Inflammatory macrophage (primary cell): ENCODE measurements around the gene LRRC63.
"Not testable (repeated sequence)": the region's sequence is repeated elsewhere in the genome, so short reads cannot be mapped to it uniquely, and the experiment has no call there.

Experiments
- DNase-seq, 2 donors: peaks; one replicate each; pipeline ENCODE4 v3.0.0-alpha.2; 2020 to 2022

The LRRC63 gene

DNA sequence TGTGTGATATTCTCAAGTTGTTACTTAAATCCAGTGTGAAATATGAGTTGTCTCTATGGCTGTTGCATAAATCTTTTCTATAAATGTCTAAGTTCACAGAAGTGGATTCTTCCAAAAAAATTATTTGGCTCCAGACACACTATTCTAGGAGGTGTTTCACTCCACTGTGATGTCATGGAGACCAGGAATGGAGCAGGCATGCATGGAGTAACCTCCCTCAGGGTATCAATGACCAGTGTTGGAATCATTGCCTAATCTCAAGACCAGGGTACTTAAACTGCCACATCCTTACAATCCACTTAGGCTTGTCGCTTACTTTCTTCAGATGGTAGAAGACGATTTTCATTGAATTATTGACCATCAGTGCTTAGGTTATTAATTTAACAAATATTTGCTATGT is 55.4 kb downstream of the LRRC63 start:
- DNase-seq = no peak

DNA sequence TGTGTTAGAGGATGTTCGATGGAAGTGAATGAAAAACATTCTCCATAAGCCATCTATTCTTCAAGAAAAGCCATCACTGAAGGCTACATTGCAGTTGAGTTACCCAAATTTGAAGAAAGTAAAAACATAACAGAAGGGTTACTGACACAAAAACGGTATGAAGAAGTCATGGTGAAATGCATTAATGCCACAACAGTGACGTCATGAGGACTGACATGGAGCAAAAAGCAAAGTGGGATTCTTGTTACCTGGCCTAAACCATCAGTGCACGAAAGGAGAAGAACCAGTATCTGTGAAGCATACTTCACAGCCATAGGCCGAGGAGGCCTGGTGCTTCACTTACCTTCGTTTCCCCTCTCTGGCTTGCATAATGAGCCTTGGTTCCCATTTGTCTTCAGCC is 58.7 kb downstream of the LRRC63 start:
- DNase-seq = no peak

DNA sequence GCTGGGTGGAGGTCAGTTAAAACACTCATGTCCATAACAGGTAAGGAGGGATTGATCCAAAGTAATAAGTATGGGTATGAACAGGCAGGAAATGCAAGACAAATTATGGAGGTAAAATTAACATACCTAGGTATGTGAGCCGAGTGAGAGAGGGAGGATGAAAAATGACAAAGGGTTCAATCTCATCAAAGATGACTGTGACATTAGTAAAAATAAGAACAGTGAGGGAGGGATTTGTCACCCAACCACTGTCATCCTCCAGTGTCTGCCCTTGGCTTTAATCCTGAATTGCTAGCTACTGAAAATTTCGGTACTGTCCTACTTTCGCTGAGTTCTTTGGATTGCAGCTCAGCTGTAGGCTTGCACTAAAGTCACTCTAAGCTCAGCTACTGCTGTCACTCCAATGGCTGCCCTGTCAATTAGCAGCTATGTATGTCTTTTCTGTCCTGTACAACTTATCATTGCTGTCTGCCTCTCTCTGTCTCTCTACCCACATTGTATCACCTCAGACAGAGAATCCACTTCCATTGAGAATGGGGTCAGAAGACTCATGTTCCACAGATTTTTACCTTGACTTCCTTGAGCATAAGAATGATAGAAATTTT is 62.5 kb downstream of the LRRC63 start:
- DNase-seq = no peak

DNA sequence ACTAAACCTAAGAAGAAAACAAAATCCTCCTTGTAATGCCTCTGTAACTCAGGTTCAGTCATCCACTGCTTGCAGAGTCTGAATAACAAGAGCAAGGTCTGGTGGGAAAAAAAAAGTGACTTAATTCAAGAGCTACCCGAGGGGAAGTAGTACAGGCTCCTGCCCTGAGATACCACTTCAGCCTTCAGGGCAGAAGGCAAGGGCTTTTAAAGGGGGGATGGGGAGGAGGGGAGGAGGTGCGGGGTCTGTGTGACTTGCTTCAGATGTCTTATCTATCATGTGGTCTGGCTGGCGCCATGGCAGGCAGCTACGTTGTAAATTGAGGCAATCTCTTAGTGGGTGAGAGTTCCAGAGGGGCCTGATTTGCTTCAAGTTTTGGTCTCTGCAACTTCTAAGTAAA is 66.7 kb downstream of the LRRC63 start:
- peak; percentile 8 to 10 for DNase-seq

DNA sequence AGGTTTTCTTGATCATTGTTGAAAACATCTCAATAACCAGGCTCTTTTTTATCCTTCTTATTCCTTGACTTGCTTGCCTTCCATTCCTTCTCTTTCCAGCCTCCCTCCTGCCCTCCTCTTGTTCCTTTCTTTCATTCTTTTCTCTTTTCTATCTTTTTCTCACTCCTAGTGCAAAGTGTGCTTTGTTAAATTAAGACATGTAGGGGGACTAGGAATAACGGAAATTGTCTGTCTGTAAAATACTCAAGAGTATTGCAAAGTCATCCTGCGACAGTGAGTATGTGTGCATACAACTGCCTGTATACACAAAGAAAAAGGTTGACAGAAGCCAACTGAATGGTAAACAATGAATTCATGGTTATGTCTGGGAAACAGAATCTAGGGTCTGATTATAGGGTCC is 70.1 kb downstream of the LRRC63 start:
- DNase-seq = no peak

DNA sequence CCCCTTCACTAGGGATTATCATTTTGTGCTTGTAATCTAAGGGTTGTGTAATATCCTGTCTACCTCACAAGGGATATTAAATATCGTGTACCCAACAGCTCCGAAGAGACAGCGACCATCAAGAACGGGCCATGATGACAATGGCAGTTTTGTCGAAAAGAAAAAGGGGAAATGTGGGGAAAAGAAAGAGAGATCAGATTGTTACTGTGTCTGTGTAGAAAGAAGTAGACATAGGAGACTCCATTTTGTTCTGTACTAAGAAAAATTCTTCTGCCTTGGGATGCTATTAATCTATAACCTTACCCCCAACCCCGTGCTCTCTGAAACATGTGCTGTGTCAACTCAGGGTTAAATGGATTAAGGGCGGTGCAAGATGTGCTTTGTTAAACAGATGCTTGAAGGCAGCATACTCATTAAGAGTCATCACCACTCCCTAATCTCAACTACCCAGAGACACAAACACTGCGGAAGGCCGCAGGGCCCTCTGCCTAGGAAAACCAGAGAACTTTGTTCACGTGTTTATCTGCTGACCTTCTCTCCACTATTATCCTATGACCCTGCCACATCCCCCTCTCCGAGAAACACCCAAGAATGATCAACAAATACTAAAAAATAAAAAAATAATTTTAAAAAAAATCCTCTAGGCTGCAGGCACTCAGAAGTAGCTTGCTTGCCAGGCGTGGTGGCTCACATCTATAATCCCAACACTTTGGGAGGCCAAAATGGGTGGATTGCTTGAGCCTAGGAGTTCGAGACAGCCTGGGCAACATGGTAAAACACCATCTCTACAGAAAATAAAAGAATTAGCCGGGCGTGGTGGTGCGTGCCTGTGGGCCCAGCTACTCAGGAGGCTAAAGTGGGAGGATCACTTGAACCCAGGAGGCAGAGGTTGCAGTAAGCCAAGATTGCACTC is 72.4 kb downstream of the LRRC63 start:
- not testable (repeated sequence) for DNase-seq

DNA sequence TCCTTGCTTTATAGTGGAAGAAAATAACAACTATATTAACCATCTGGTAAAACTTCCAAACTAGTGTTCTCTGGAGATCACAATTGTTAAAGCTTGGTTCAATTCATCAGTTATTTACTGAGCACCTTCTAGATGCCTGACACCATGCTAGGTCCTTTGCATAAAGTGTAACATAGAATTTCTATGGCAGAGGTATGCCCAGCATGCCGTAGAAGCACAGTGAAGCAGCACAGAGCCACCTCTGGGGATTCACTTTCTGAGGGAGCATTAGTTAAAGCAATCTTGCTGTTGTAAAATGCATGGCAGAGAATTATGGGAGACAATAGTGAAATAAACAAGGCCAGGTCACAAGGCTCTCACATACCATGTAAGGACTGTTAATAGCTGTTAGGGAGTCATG is 75.2 kb downstream of the LRRC63 start:
- DNase-seq = no peak

DNA sequence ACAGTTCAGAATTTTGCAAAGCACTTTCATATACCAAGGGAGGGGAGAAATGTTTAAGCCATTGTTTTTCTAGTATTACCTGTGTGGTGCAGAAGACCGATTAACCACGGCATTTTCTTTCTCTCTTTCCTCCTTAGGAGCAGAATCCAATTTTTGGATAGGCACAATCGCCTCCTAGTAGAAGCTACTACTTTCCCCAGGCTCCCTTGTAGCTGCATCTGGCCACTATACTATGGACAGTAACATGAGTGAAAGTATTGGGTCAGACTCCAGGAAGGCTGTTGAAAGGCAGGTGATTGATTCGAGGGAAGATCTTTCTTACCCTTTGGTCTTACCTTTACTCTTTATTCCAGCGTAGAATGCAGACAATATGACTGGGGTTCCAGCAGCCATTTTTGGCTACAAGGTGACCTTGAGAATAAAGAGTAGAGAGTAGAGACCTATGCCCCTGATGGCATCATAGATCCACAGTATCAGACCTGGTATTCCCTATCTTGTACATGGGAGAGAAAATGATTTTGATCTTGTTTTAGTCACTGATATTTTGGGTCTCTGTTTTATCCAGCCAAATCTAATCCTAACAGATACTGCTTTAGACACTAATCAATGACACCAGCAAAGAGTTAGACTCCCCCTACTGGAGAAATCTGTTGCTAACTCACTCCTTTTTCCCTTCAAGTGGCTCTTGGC is 77.0 kb downstream of the LRRC63 start:
- peak; percentile 71 to 80 for DNase-seq

DNA sequence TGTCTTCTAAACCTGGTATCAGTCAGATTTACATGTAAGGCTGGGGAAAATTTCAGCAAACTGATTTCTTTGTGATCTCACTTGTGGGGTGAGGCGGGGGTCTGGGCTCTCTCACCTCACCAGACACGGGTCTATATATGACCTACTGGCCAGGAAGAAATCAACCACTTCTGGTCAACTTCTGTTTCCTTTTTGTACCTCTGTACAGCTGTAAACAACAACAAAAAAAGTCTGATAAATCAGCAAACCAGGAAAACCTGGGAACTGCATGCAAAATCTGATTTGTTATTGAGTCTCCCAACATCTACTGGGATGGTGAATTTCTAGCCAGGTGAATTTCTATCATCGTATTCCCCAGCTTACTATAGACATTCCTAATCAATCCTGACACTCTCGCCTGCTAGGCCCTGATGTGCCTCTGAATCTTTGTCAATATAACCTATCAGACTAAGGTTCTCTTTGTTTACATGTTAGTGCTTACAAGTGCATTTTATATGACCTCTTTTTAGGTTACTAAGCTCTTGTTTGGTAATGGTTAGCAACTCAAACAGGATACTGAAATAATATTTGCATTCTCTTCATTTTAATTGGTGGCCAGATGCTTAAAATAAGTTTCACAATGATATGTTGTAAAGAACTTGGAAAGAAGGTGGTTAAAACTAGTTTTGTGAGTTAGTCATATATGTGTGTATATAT is 77.7 kb downstream of the LRRC63 start:
- DNase-seq = no peak

DNA sequence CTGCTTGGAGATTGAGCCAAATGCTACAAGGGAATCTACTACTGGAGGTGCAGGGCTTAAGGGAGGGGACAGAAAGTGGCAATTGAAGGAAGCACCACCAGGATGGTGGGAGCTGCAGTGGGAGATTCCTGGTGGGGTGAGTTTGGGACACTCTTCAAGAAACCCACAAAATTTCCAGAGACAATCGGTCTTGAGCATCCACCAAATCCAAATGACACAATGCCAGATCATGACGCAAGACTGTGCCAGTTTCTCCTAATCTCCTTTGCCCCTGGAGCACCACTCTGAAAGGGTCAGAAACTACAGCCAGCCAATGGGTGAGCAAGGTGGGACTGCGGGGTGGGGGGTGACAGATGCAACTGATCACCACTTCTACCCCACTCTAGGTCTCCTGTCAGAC is 78.7 kb downstream of the LRRC63 start:
- DNase-seq = no peak

DNA sequence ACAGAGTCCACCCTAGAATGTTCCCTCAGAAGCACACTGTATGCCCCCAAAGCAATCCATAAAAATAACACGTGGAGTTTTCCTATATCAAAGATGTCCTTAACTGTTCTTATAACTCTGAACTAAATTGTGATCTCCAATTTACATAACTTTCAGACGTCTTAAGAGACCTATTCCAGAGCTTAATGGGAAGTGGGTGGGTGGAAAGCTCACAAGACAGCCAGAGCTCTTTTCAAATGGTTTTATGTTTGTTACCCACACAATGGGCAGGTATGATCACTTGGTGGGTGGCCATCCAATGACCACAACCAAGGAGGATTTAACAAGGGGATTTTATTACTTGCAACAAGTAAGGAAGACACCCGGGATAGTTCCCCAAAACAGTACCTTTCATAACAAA is 81.7 kb downstream of the LRRC63 start:
- peak in 1 of 2 donors; percentile 36 for DNase-seq

DNA sequence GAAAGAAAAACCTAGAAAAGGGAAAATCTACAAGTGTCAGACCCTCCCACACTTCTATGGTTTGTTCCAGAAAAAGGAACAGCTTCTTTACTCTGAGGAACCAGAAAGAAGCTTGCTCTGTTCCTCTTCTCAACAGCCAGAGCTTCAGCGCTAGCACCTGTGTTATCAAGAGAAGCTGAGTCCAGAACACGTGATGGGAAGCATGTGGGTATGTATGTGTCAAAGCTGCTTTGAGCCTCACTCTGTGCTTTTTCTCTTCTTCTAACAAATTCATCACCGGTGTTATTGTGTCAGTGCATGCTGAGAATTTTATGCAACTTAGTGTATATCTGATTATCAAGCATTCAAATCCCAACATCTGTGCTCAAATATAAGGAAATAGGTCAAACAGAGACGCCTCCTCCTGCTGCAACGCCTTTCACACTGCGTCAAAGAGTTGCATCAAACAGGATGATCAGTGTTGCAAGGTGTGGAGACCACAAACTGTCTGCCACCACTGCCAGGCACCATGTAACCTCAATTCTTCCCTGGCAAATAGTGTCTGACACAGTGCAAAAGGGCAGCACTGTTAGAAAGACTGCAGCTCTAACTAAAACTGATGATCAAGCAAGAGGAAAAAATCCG is 83.9 kb downstream of the LRRC63 start:
- DNase-seq = peak; percentile 83 to 93

DNA sequence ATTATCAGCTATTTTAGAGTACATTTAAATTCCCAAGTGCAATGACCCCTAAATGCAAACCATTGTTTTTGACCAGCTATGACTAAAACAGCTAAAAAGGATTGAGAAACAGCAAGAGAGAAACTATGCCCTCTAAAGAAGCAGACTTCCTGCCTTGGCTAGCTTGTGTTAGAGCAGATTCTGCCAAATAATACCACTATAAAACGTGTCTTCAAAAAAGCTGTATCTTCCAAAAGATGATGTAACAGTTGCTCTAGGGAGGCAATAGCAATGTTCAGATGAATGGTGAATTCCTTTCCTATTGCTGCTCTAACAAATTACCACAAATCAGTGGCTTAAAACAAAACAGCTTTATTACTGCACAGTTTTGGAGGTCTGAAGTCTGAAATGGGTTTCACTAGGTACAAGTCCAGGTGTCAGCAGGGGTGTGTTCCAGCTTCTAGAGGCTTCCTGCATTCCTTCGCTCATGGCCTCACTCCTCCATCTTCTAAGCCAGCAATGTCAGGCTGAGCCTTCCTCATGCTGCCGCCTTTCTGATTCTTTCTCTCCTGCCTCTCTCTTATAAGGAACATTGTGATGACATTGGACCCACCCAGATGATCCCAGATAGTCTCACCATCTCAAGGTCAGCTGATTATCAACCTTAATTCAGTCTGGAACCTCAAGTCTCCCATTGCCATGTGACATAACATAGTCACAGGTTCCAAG is 84.5 kb downstream of the LRRC63 start:
- DNase-seq = peak in 1 of 2 donors; percentile 48

DNA sequence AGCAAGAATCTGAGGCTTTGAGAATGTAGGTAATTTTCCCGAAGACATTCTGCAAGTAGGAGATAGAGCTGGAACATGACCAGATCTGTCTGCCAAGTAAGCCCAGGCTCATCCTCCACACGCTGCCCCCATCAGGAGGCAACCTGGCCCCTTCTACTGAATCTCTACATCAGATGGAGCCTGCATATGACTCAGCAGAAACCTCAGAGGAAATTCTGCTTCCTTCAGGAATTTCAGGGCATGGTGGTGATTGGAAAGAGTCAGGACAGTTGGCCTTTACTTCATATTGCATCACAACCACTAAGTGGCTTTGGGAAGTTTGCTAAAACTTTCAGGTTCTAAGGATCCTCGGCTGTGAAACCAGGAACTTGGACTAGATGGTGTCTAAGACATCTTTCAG is 85.2 kb downstream of the LRRC63 start:
- peak in 1 of 2 donors; percentile 11 for DNase-seq

DNA sequence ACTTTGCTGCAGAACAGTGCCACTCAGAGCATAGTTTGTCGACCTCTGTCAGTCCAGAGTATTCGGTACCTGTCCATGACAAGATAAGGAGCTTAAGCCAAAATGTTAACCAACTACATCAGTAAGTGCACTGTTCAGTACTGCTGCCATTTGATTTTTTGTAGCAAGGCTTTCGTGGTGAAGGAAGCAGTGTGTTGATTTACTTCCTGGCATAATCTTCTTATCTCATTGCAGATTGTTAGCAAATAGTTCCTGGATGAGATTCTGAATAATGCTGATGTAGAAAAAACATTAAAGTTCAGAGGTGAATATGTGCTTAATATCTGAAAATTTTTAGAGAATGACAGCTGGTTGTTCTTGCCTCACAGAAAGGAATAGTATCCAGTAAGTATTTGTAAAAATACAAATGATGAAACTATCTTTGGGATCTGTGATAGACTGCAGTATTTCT is 85.7 kb downstream of the LRRC63 start:
- DNase-seq = no peak

DNA sequence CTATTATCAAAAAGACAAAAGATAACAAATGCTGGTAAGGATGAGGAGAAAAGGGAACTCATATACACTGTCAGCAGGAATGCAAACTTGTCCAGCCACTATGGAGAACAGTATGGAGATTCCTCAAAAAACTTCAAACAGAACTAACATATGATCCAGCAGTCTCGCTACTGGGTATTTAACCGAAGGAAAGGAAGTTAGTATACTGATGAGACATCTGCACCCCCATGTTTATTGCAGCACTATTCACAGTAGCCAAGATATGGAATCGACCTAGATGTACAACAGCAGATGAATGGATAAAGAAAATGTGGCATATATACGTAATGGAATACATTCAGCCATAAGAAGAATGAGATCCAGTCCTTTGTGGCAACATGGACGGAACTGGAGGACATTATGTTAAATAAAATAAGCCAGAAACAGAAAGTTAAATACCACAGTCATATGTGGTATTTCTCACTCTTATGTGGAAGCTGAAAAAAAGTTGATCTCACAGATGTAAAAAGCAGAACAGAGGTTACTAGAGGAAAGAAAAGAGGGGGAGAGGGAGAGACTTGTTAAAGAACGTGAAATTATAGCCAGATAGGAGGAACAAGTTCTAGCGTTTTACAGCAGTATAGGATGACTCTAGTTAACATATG is 92.1 kb downstream of the LRRC63 start:
- peak; percentile 65 to 74 for DNase-seq

DNA sequence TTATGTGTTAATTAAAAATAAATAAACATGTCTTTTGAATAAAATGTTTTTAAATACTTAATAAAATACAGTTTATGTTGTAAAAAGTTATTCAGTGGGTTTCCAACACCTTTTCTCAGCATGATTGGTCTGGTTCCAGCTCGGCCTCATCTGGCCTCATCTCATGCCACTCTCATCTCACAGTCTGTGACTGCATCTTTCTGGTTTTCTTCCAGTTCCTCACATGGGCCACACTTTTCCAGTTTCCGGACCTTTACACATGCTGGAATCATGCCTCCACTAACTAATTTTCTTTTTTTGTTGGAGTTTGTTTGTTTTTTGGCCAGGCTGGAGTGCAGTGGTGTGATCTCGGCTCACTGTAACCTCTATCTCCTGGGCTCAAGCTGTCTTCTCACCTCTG is 92.8 kb downstream of the LRRC63 start:
- no peak for DNase-seq

DNA sequence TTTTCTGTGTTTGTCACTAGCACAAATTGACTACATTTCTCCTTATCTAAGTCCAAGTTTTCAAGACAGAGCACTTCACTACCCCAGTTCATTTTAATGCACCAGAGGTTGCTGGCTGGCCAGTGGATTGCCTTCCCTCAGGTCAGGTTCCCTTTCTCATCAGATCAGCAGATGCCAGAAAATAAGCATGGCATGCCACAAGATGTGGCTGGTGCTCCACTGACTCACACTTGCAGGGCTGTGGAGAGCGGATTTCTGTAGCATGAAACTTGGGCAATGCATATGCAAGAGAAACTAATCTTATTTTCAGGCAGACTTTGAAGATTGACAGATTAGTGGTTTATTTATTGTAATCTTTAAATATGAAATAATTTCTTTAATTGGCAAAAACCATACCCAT is 95.8 kb downstream of the LRRC63 start:
- DNase-seq = peak; percentile 75 to 86

DNA sequence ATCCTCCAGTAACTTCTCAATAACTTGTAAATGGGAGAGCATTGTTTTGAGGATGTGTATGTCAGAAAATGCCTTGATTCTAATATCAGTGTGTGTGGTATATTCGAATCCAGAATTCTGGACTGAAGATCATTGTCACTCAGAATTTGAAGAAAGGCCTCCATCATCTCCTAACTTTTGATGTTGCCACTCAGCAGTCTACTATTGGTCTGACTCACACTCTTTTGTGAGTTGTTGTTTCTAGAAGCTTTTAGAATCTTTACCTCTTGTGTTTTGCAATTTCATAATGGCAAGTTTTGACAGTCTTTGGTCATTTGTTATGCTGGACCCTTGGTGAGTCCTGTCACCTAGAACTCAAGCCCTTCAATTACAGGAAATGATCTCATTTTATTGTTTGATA is 98.3 kb downstream of the LRRC63 start:
- no peak for DNase-seq

DNA sequence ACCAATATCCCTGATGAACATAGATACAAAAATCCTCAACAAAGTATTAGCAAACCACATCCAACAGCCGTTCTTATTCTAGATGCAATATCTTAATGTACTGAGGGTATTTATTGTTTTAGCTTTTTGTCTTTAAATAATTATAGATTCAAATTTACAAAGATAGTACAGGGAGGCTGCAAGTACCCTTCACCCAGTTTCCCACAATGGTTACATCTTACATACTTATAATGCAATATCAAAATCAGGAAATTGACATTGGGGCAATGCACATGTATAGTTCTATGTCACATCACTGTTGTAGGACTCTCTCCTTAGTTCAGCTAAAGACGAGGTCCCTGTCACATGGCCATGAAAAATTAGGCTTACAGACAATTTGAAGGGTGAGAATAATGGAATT is 99.5 kb downstream of the LRRC63 start:
- DNase-seq = no peak

DNA sequence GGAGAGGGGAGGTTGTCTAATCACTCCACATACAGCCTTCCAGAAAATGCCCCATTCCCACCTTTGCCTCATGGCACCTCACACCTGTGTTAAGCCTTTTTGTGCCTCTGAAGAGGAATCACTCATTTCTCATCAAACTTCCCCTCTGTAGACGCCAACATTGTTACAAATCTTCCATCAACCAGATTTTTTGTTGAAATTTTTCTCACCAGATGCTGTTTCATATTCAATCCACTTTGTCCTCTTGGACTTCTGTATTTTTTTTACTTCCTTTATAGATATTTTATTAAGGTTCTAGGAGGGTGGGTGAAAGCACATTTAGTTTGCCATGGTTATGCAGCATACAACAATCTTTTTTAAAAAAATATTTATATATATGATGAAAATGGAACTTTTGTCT is 101.3 kb downstream of the LRRC63 start:
- DNase-seq = peak in 1 of 2 donors; percentile 73
